HFFc6 (cell line): Measurements from ENCODE around the gene ELL2. TPM values are rescaled to one million over a fixed set of nuclear protein-coding genes. Genes with fewer than 3 reads are reported as not detected.
A peak's percentile ranks its signal among the peaks of the same experiment; 100 is the strongest.

Experiments used
- DNase-seq: peaks from one replicate; pipeline ENCODE4 v3.0.0-alpha.2; 2018
- H3K27ac Mint-ChIP-seq: 2 replicates; pipeline ENCODE4 v1.8.0; 2020; ENCODE audit warnings: mild to moderate bottlenecking, mixed read lengths
- H3K27me3 Mint-ChIP-seq: 2 replicates; pipeline ENCODE4 v1.8.0; 2021; ENCODE audit warnings: mild to moderate bottlenecking, moderate library complexity, mixed read lengths; ENCODE audit not compliant: insufficient read depth
- H3K36me3 Mint-ChIP-seq: 2 replicates; pipeline ENCODE4 v1.8.0; 2021; ENCODE audit warnings: low read depth, mixed read lengths
- H3K4me1 Mint-ChIP-seq: 2 replicates; pipeline ENCODE4 v1.8.0; 2020; ENCODE audit warnings: low read depth, mixed read lengths
- H3K4me3 Mint-ChIP-seq: 2 replicates; pipeline ENCODE4 v1.8.0; 2020; ENCODE audit warnings: mild to moderate bottlenecking, moderate library complexity, mixed read lengths
- H3K9me3 Mint-ChIP-seq: 2 replicates; pipeline ENCODE4 v1.8.0; 2020; ENCODE audit warnings: mild to moderate bottlenecking, mixed read lengths
- CTCF ChIP-seq: fragments of 200-600 bp; sonication (generic); IDR thresholded peaks from 2 replicates; pipeline ENCODE4 v1.5.0; 2021; ENCODE audit warnings: antibody characterized with exemption, mild to moderate bottlenecking
- total RNA-seq, 6 experiments: library from RNA; stranded (reverse); fragmentation: NEBNext Ultra II Directional; extraction: Animal tissue kit (Norgen Biotek cat#: 25700); gene quantifications; 2 replicates in 1 of 6; 3 replicates in 5 of 6; pipeline ENCODE4 v1.2.3, GENCODE V29; 2021

ELL2 gene
- total RNA-seq, 6 experiments from 2014 or later = 346 to 505 (median 380) TPM

GRCh38 chr5:95959888-95960666 is 1.6 kb downstream of the ELL2 start:
- Mint-ChIP-seq H3K4me3 (peak overlapping the region; percentile 97), H3K27ac (peak overlapping the region; percentile 92), H3K4me1 (peaks cover 56% of the 10 kb centered on the region), H3K9me3 (peaks cover 6% of the 10 kb centered on the region; the same call in 1 of the 2 replicates), H3K27me3 (peaks cover 8% of the 10 kb centered on the region), H3K36me3 (peaks cover 60% of the 10 kb centered on the region)
- peak; percentile 27; the same call in 1 of the 2 replicates for TF ChIP-seq CTCF
- DNase-seq = no peak

GRCh38 chr5:95959051-95959887 is 2.4 kb downstream of the ELL2 start:
- H3K36me3 Mint-ChIP-seq = peaks cover 66% of the 10 kb centered on the region
- peak overlapping the region; percentile 92 for H3K27ac Mint-ChIP-seq
- no peak for DNase-seq
- peaks cover 64% of the 10 kb centered on the region for H3K4me1 Mint-ChIP-seq
- H3K9me3 Mint-ChIP-seq = peaks cover 6% of the 10 kb centered on the region; the same call in 1 of the 2 replicates
- TF ChIP-seq CTCF = no peak
- H3K27me3 Mint-ChIP-seq = peaks cover 8% of the 10 kb centered on the region
- H3K4me3 Mint-ChIP-seq = peak overlapping the region; percentile 97

GRCh38 chr5:95958310-95959014 is 3.2 kb downstream of the ELL2 start:
- peak; percentile 59 for DNase-seq
- peak overlapping the region; percentile 92 for H3K27ac Mint-ChIP-seq
- no peak for TF ChIP-seq CTCF
- H3K27me3 Mint-ChIP-seq = peaks cover 8% of the 10 kb centered on the region
- H3K36me3 Mint-ChIP-seq = peaks cover 73% of the 10 kb centered on the region
- H3K4me1 Mint-ChIP-seq = peaks cover 72% of the 10 kb centered on the region
- H3K4me3 Mint-ChIP-seq = peak overlapping the region; percentile 97
- peaks cover 6% of the 10 kb centered on the region; the same call in 1 of the 2 replicates for H3K9me3 Mint-ChIP-seq

GRCh38 chr5:95957561-95958203 is 4.0 kb downstream of the ELL2 start:
- DNase-seq = no peak
- peaks cover 8% of the 10 kb centered on the region for H3K27me3 Mint-ChIP-seq
- peak overlapping the region; percentile 97 for H3K4me3 Mint-ChIP-seq
- peaks cover 6% of the 10 kb centered on the region; the same call in 1 of the 2 replicates for H3K9me3 Mint-ChIP-seq
- H3K27ac Mint-ChIP-seq = peak overlapping the region; percentile 92
- TF ChIP-seq CTCF = no peak
- H3K36me3 Mint-ChIP-seq = peaks cover 79% of the 10 kb centered on the region
- peaks cover 76% of the 10 kb centered on the region for H3K4me1 Mint-ChIP-seq

GRCh38 chr5:95956900-95957293 is 4.8 kb downstream of the ELL2 start:
- no peak for TF ChIP-seq CTCF
- H3K27me3 Mint-ChIP-seq = peaks cover 8% of the 10 kb centered on the region
- H3K4me1 Mint-ChIP-seq = peaks cover 76% of the 10 kb centered on the region
- H3K9me3 Mint-ChIP-seq = peaks cover 1% of the 10 kb centered on the region; the same call in 1 of the 2 replicates
- H3K4me3 Mint-ChIP-seq = peak overlapping the region; percentile 97
- no peak for DNase-seq
- peaks cover 84% of the 10 kb centered on the region for H3K36me3 Mint-ChIP-seq
- peak overlapping the region; percentile 67; the same call in 1 of the 2 replicates for H3K27ac Mint-ChIP-seq
